SJSA1 (cell line): ENCODE data around the gene ANKRD10. TPM values are rescaled to one million over a fixed set of nuclear protein-coding genes. Genes with fewer than 3 reads are reported as not detected.
"Not testable (repeated sequence)": the region's sequence is repeated elsewhere in the genome, so short reads cannot be mapped to it uniquely, and the experiment has no call there.

Experiments
- DNase-seq, 2 experiments: peaks; one replicate each; pipeline ENCODE4 v3.0.0-alpha.2; 2015 to 2020; ENCODE audit warnings: low spot score in 2 of 2, low read depth in 1 of 2
- H3K27ac ChIP-seq: fragments of 250-450 bp; sonication (Bioruptor Pico); 2 replicates; pipeline ENCODE4 v1.5.1; 2020; ENCODE audit warnings: mild to moderate bottlenecking, moderate library complexity
- H3K27me3 ChIP-seq: fragments of 250-450 bp; sonication (Bioruptor Pico); replicated peaks from 2 replicates; pipeline ENCODE4 v1.5.1; 2020; ENCODE audit warnings: mild to moderate bottlenecking, moderate library complexity
- H3K36me3 ChIP-seq: fragments of 250-450 bp; sonication (Bioruptor Pico); 2 replicates; pipeline ENCODE4 v1.5.1; 2020; ENCODE audit warnings: mild to moderate bottlenecking
- H3K4me1 ChIP-seq: fragments of 250-450 bp; sonication (Bioruptor Pico); replicated peaks from 2 replicates; pipeline ENCODE4 v1.6.1; 2021; ENCODE audit warnings: mild to moderate bottlenecking
- H3K4me3 ChIP-seq: fragments of 250-450 bp; sonication (Bioruptor Pico); 2 replicates; pipeline ENCODE4 v1.5.1; 2020; ENCODE audit warnings: mild to moderate bottlenecking
- H3K9me3 ChIP-seq: fragments of 250-450 bp; sonication (Bioruptor Pico); replicated peaks from 2 replicates; pipeline ENCODE4 v1.5.1; 2020; ENCODE audit warnings: mild to moderate bottlenecking
- total RNA-seq: library from RNA; depleted of rRNA; stranded (reverse); fragments of >200 nt; shearing (Covaris generic); gene quantifications from 2 replicates; pipeline ENCODE4 v1.2.3, GENCODE V29; 2014

The ANKRD10 gene
- total RNA-seq, 1 experiment from 2014 or later = 225 TPM

DNA sequence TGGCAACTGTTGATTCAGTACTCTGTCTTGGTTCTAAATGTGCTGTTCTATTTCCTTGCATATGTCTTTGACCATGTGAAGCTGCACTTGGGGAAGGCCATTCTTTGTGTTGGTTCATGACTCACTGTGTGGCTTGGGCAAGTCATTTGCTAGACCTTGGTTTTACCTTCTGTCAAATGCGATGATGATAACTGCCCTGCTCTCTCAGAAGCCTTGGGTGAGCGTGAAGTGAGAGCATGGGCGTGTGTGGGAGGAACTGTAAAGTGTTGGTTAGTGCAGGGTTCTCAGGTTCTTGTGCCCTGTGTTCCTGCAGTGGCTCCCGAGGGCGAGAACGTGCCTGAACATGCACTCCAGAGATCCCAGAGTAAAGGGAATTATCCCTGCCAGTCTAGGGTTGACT, 37.3 kb upstream of the ANKRD10 start:
- H3K9me3 ChIP-seq, DNase-seq, H3K27me3 ChIP-seq, H3K27ac ChIP-seq, H3K4me3 ChIP-seq, H3K36me3 ChIP-seq: not testable (repeated sequence)
- peaks cover 26% of the 10 kb centered on the region for H3K4me1 ChIP-seq

DNA sequence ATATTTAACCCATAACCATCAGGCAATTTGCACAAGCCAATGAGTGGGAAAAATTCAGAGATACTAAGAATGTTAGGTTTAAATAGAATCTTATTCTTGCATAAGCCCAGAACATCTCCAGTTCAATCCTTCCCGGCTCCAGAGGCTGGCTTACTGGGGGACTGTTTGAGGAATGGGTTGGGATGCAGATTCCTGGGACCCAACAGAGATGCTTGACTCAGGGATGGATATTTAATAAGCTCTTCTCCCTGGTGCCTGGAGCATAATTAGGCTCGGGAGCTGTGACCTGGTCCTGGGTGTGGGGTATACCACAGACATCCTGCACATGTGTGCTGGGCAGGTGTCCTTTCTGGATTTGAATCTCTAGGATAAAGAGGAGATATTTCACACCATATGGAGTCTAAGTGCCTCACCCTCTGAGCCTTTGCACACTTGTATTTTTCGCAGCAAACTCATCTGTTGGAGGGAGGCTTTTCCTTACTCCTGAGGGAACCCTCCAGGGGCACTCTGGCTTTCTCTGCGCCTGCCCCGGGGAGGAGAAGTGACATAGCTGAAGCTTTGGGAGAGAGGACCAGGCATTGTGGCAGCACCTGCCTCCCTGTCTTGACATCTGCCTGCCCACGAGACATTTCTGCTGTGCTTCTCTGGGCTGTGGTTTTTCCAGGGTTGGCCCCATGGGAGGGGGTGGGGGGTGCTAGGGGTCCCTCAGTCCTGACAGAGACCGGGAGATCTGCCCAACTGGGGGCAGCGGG, 36.1 kb upstream of the ANKRD10 start:
- H3K4me3 ChIP-seq = no peak overlapping the region
- H3K27ac ChIP-seq = no peak overlapping the region
- H3K36me3 ChIP-seq = no peaks in the 10 kb centered on the region
- H3K9me3 ChIP-seq = no peaks in the 10 kb centered on the region
- DNase-seq = peak in 1 of 2 experiments; percentile 59
- no peaks in the 10 kb centered on the region for H3K27me3 ChIP-seq
- peaks cover 29% of the 10 kb centered on the region for H3K4me1 ChIP-seq

DNA sequence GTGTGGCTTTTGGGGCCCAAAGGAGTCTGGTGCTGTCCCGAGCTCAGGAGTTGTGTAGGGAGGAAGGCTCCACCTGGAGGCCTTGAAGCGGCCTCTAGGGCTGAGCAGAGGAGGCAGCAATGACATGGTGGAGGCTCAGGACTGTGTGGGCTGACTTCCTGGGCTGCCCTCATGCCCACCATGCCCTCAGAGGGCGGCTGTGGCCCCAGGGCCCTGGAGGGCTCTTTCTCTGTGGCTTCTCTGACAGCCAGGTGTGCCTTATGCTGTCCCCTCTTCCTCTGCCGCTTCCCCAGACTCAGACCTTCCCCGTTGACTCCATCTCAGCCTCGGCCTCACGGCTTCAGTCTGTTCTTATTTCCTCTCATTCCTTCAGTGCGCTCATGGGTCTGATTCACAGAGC, 35.5 kb upstream of the ANKRD10 start:
- H3K9me3 ChIP-seq = no peaks in the 10 kb centered on the region
- no peak overlapping the region for H3K27ac ChIP-seq
- no peak overlapping the region for H3K4me3 ChIP-seq
- H3K36me3 ChIP-seq = no peaks in the 10 kb centered on the region
- H3K4me1 ChIP-seq = peaks cover 33% of the 10 kb centered on the region
- DNase-seq = peak in 1 of 2 experiments; percentile 61
- no peaks in the 10 kb centered on the region for H3K27me3 ChIP-seq

- Histone ChIP-seq H3K27ac (no peak overlapping the region), H3K4me3 (no peak overlapping the region), H3K9me3 (no peaks in the 10 kb centered on the region), H3K27me3 (no peaks in the 10 kb centered on the region), H3K4me1 (peaks cover 34% of the 10 kb centered on the region), H3K36me3 (no peaks in the 10 kb centered on the region)
- peak in 1 of 2 experiments; percentile 50 for DNase-seq
Measured at GRCh38 chr13:110949628-110950027, 34.8 kb upstream of the ANKRD10 start.

DNA sequence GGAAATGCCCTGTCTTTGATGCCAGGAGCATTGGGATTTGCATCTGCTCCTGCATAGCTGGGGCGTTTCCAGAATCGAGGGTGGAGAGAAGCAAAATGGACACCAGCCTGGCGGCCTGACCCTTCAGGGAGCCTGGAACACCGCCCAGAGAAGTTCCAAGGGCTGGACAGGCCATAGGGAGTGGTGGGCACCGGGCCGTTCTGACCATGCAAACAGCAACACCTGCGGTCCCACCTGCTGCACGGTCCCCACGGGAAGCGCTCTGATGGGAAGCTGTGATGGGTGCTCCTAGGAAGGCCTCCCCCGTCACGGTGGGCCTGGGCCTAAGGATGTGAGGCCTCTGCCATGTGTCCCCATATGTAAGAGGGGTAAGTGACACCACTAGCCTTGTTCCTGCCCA, 34.2 kb upstream of the ANKRD10 start:
- peak in 1 of 2 experiments; percentile 68 for DNase-seq
- Histone ChIP-seq H3K27ac (no peak overlapping the region), H3K4me3 (no peak overlapping the region), H3K9me3 (no peaks in the 10 kb centered on the region), H3K27me3 (no peaks in the 10 kb centered on the region), H3K36me3 (no peaks in the 10 kb centered on the region), H3K4me1 (peaks cover 34% of the 10 kb centered on the region)

GRCh38 chr13:110947338-110947737, 32.5 kb upstream of the ANKRD10 start:
- H3K9me3 ChIP-seq, H3K36me3 ChIP-seq, H3K4me3 ChIP-seq, DNase-seq, H3K27ac ChIP-seq, H3K27me3 ChIP-seq: not testable (repeated sequence)
- H3K4me1 ChIP-seq = peaks cover 44% of the 10 kb centered on the region

- Histone ChIP-seq H3K9me3 (0 out of 2 replicates have a peak, but pooled peaks cover 3% of the 10 kb centered on the region), H3K4me1 (peaks cover 49% of the 10 kb centered on the region), H3K27me3 (no peaks in the 10 kb centered on the region), H3K36me3 (no peaks in the 10 kb centered on the region), H3K4me3 (no peak overlapping the region), H3K27ac (no peak overlapping the region)
- no peak for DNase-seq
Measured at GRCh38 chr13:110945928-110946570, 31.2 kb upstream of the ANKRD10 start.

- H3K27ac ChIP-seq = peak overlapping the region; percentile 70; the same call in 1 of the 2 replicates
- no peaks in the 10 kb centered on the region for H3K36me3 ChIP-seq
- H3K4me3 ChIP-seq = no peak overlapping the region
- DNase-seq = no peak
- no peaks in the 10 kb centered on the region for H3K27me3 ChIP-seq
- 0 out of 2 replicates have a peak, but pooled peaks cover 3% of the 10 kb centered on the region for H3K9me3 ChIP-seq
- H3K4me1 ChIP-seq = peaks cover 49% of the 10 kb centered on the region
Measured at GRCh38 chr13:110944968-110945927, 30.4 kb upstream of the ANKRD10 start.

DNA sequence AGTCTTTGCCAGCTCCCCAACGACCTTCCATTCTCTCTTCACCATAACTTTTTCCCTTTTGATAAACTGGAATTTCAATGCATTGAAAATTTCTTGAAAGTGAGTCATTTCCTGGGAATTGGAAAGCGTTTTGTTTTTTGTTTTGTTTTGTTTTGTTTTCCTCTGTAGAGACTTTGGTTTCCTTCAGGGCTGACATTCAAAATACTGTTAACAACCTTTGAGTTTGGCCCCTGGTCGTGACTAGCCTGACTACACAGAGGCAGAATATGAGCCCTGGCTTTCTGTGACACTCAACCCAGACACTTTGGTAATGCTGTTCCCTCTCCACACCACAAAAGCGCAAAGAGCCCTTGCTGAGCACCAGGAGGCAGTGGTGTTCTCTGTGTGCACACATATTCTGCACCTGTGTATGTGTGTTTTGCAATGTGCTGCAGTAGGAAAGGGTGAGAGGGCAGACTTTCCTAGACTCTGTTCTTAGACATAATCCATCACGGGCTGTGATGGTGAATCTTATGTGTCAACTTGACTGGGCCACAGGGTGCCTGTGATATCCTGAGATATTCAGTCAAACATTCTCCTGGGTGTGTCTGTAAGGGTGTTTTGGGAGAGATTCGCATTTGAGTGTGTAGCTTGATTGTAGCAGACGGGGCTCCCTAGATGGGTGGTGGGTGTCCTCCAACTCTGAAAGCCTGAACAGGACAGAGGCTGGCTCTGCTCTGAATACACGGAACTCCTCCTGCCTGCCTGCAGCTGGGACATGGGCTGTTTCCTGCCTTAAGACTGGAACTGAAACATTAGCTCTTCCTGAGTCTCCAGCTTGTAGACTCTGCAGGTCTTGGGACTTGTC, 29.5 kb upstream of the ANKRD10 start:
- H3K27me3 ChIP-seq = no peaks in the 10 kb centered on the region
- H3K4me3 ChIP-seq = no peak overlapping the region
- no peaks in the 10 kb centered on the region for H3K36me3 ChIP-seq
- H3K9me3 ChIP-seq = 0 out of 2 replicates have a peak, but pooled peaks cover 3% of the 10 kb centered on the region
- peaks cover 50% of the 10 kb centered on the region for H3K4me1 ChIP-seq
- peak overlapping the region; percentile 70 for H3K27ac ChIP-seq
- peak; percentile 93 to 98 for DNase-seq

- peak in 1 of 2 experiments; percentile 59 for DNase-seq
- Histone ChIP-seq H3K36me3 (no peaks in the 10 kb centered on the region), H3K4me3 (no peak overlapping the region), H3K9me3 (peaks cover 7% of the 10 kb centered on the region), H3K27ac (peak overlapping the region; percentile 12), H3K4me1 (peaks cover 59% of the 10 kb centered on the region), H3K27me3 (no peaks in the 10 kb centered on the region)
Measured at GRCh38 chr13:110942248-110942981, 27.5 kb upstream of the ANKRD10 start.

DNA sequence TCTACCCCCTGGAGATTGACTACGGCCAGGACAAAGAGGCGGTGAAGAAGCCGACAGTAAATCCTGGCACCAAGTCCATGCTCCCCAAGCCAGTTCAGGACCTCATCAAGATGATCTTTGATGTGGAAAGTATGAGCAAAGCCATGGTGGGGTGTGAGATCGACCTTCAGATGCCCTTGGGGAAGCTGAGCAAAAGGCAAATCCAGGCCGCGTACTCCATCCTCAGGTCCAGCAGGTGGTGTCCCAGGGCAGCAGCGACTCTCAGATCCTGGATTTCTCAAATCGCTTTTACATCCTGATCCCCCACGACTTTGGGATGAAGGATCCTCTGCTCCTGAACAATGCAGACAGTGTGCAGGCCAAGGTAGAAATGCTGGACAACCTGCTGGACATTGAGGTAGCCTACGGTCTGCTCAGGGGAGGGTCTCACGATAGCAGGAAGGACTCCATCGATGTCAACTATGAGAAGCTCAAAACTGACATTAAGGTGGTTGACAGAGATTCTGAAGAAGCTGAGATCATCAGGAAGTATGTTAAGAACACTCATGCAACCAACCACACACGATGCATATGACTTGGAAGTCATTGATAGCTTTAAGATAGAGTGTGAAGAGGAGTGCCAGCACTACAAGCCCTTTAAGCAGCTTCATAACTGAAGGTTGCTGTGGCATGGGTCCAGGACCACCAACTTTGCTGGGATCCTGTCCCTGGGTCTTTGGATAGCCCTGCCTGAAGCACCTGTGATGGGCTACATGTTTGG, 24.0 kb upstream of the ANKRD10 start:
- Histone ChIP-seq H3K27me3 (no peaks in the 10 kb centered on the region), H3K27ac (no peak overlapping the region), H3K4me3 (no peak overlapping the region), H3K9me3 (peaks cover 34% of the 10 kb centered on the region), H3K4me1 (peaks cover 34% of the 10 kb centered on the region), H3K36me3 (no peaks in the 10 kb centered on the region)
- no peak for DNase-seq
